ENCODE measurements around the gene GRID2.
"Not testable (repeated sequence)": the region's sequence is repeated elsewhere in the genome, so short reads cannot be mapped to it uniquely, and the experiment has no call there.

GRID2 gene

GRCh38 chr4:93646233-93646930, 1342.6 kb downstream of the GRID2 start:
- in situ Hi-C loops (cut with HindIII; ENCODE audit: low sequenced_read_pairs) = no loop called here

- in situ Hi-C loops (cut with HindIII; ENCODE audit: low sequenced_read_pairs) = no loop called here
These were observed 1344.5 kb downstream of the GRID2 start for GRCh38 chr4:93648258-93648657.

GRCh38 chr4:93649828-93650227, 1346.1 kb downstream of the GRID2 start:
- in situ Hi-C loops (cut with HindIII; ENCODE audit: low sequenced_read_pairs) = loop anchor here (5.0 kb wide), 1 partner anchor 68 kb away; no protein-coding TSS in a partner anchor

- in situ Hi-C loops (cut with HindIII; ENCODE audit: low sequenced_read_pairs) = loop anchor here (5.0 kb wide), 1 partner anchor 72 kb away; no protein-coding TSS in a partner anchor
These were observed 1350.4 kb downstream of the GRID2 start for GRCh38 chr4:93654211-93654610.

- in situ Hi-C loops (cut with HindIII; ENCODE audit: low sequenced_read_pairs) = no loop called here
These were observed 1353.8 kb downstream of the GRID2 start for GRCh38 chr4:93657527-93657926.

- in situ Hi-C loops (cut with HindIII; ENCODE audit: low sequenced_read_pairs) = no loop called here
These were observed 1354.7 kb downstream of the GRID2 start for GRCh38 chr4:93658443-93658842.

GRCh38 chr4:93659629-93660028, 1355.9 kb downstream of the GRID2 start:
- in situ Hi-C loops (cut with HindIII; ENCODE audit: low sequenced_read_pairs) = no loop called here

- in situ Hi-C loops (cut with HindIII; ENCODE audit: low sequenced_read_pairs) = no loop called here
These were observed 1356.3 kb downstream of the GRID2 start for GRCh38 chr4:93660036-93660435.

GRCh38 chr4:93670434-93670833, 1366.7 kb downstream of the GRID2 start:
- in situ Hi-C loops (cut with HindIII; ENCODE audit: low sequenced_read_pairs) = no loop called here

GRCh38 chr4:93671093-93671492, 1367.3 kb downstream of the GRID2 start:
- in situ Hi-C loops (cut with HindIII; ENCODE audit: low sequenced_read_pairs) = no loop called here

- in situ Hi-C loops (cut with HindIII; ENCODE audit: low sequenced_read_pairs) = not testable (repeated sequence)
These were observed 1373.2 kb downstream of the GRID2 start for GRCh38 chr4:93676937-93677336.

GRCh38 chr4:93684571-93684970, 1380.8 kb downstream of the GRID2 start:
- in situ Hi-C loops (cut with HindIII; ENCODE audit: low sequenced_read_pairs) = no loop called here

GRCh38 chr4:93687304-93687703, 1383.5 kb downstream of the GRID2 start:
- in situ Hi-C loops (cut with HindIII; ENCODE audit: low sequenced_read_pairs) = no loop called here

- in situ Hi-C loops (cut with HindIII; ENCODE audit: low sequenced_read_pairs) = no loop called here
These were observed 1385.2 kb downstream of the GRID2 start for GRCh38 chr4:93688978-93689377.

- in situ Hi-C loops (cut with HindIII; ENCODE audit: low sequenced_read_pairs) = no loop called here
These were observed 1389.4 kb downstream of the GRID2 start for GRCh38 chr4:93693141-93693540.

- in situ Hi-C loops (cut with HindIII; ENCODE audit: low sequenced_read_pairs) = no loop called here
These were observed 1394.9 kb downstream of the GRID2 start for GRCh38 chr4:93698686-93699085.

GRCh38 chr4:93700571-93700970, 1396.8 kb downstream of the GRID2 start:
- in situ Hi-C loops (cut with HindIII; ENCODE audit: low sequenced_read_pairs) = no loop called here

GRCh38 chr4:93710101-93710846, 1406.5 kb downstream of the GRID2 start:
- in situ Hi-C loops (cut with HindIII; ENCODE audit: low sequenced_read_pairs) = no loop called here

- in situ Hi-C loops (cut with HindIII; ENCODE audit: low sequenced_read_pairs) = no loop called here
These were observed 1407.2 kb downstream of the GRID2 start for GRCh38 chr4:93710847-93711430.

- in situ Hi-C loops (cut with HindIII; ENCODE audit: low sequenced_read_pairs) = no loop called here
These were observed 1414.5 kb downstream of the GRID2 start for GRCh38 chr4:93718233-93718632.

GRCh38 chr4:93719552-93719951, 1415.8 kb downstream of the GRID2 start:
- in situ Hi-C loops (cut with HindIII; ENCODE audit: low sequenced_read_pairs) = no loop called here

- in situ Hi-C loops (cut with HindIII; ENCODE audit: low sequenced_read_pairs) = no loop called here
These were observed 1418.7 kb downstream of the GRID2 start for GRCh38 chr4:93722446-93722845.
